GM18951 (cell line): ENCODE data around the gene AP1AR.
"Not testable (repeated sequence)": the region's sequence is repeated elsewhere in the genome, so short reads cannot be mapped to it uniquely, and the experiment has no call there.

Experiments used
- POLR2A ChIP-seq: IDR thresholded peaks from 4 replicates; pipeline ENCODE4 v1.6.1; 2011; ENCODE audit warnings: mild to moderate bottlenecking; ENCODE audit not compliant: insufficient read length, insufficient read depth; ENCODE audit errors: extremely low read depth
- in situ Hi-C: fragments of 300-500 bp; cut with MboI; formaldehyde crosslinking; loops from one replicate; pipeline ENCODE4 v1.12.0; 2022; ENCODE audit warnings: low sequenced_read_pairs, mixed read lengths, inconsistent platforms; ENCODE audit not compliant: unreplicated experiment

AP1AR gene

GRCh38 chr4:112231779-112232713, at the start of gene AP1AR:
Gene AP1AR, plus strand, starts transcription at chr4:112231787. Its CDS starts 305 bp downstream, at chr4:112232092.
- TF ChIP-seq POLR2A, result peak; percentile 80
- in situ Hi-C loops, result loop anchor here (5.0 kb wide), 1 partner anchor 130 kb away; no protein-coding TSS in a partner anchor

GRCh38 chr4:112182604-112183003, 49.0 kb upstream of the AP1AR start:
- TF ChIP-seq POLR2A, result no peak
- in situ Hi-C loops, result no loop called here

DNA sequence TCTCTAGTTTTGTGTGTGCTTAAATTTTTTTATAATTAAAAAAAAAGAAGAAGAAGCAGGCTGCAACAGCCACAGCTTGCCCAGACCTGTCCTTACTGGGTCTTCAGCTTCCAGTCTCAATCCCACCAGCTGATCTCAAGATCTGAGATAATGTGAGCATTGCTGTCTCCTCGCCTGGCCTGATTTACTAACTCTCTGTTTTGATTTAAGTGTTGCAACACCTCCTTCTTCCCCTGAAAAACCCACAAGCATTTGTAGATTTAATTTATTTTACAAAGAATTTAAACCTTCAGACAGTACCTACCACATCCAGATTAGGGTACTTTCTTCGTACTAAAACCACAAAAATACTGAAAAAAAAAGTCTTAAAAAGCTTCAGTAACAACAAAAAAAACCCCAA, 48.3 kb upstream of the AP1AR start:
- TF ChIP-seq POLR2A, result no peak
- in situ Hi-C loops, result no loop called here

DNA sequence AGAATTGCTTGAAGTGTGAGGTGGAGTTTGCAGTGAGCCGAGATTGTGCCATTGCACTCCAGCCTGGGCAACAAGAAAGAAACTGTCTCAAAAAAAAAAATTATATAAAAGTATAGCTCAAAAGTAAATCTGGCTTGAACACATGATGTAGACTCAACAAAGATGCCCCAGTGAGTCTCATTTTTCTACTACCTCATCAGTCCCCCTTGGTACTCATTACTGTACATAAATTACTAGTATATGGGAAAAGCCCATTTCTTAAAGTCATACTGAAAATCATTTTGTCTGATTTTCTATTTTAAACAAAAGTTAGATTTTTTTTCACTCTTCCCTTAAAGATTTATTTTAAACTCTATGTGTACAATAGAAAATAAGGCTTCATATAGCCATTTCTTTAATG, 47.1 kb upstream of the AP1AR start:
- TF ChIP-seq POLR2A, result no peak
- in situ Hi-C loops, result no loop called here

GRCh38 chr4:112185334-112185733, 46.3 kb upstream of the AP1AR start:
- TF ChIP-seq POLR2A, result no peak
- in situ Hi-C loops, result no loop called here

- TF ChIP-seq POLR2A, result no peak
- in situ Hi-C loops, result no loop called here
Observed at GRCh38 chr4:112185740-112186670, 45.6 kb upstream of the AP1AR start.

- no peak for TF ChIP-seq POLR2A
- in situ Hi-C loops, result no loop called here
Observed at GRCh38 chr4:112189754-112190153, 41.8 kb upstream of the AP1AR start.

GRCh38 chr4:112190684-112191083, 40.9 kb upstream of the AP1AR start:
- TF ChIP-seq POLR2A, result no peak
- in situ Hi-C loops, result no loop called here

DNA sequence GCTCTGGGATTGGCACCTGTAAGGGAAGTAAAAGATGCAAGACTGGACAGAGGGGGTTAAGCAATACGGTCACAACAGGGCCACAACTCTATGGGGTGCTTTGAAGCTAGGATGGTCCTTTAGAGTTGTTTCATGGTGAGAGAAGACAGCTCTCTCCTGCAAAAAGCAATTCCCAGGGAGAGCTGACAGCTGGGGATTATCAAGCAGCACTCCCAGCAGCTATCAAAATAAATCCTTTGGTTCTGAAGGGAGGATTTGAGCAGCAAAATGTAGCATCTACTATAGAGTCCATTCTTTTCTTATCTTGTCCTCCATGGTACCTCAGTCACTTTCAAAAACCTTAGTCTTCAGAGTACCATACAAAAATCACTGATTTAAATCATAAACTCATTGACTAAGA, 35.1 kb upstream of the AP1AR start:
- in situ Hi-C loops, result no loop called here
- no peak for TF ChIP-seq POLR2A

- in situ Hi-C loops, result no loop called here
- TF ChIP-seq POLR2A, result no peak
Observed at GRCh38 chr4:112199041-112199440, 32.5 kb upstream of the AP1AR start.

- no peak for TF ChIP-seq POLR2A
- in situ Hi-C loops, result no loop called here
Observed at GRCh38 chr4:112201915-112202505, 29.6 kb upstream of the AP1AR start.

DNA sequence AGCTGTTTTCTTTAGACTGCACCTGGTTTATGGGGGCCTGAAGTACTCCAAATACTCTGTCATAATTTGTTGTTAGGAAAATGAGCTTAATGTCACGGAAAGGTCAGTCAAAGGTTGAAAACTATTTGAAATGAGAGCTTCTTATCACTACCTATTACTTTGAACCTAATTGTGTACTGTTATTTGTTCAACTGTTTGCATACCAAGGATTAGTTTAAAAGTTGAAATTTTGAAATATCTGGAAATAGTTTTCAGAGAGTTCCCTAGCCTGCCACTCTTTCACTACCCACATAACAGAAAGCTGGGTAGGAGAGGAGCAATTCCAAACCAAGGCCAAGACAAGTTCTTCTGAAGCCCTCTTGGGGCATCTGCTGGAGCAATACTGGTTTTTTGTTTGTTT, 28.0 kb upstream of the AP1AR start:
- in situ Hi-C loops, result no loop called here
- TF ChIP-seq POLR2A, result no peak

DNA sequence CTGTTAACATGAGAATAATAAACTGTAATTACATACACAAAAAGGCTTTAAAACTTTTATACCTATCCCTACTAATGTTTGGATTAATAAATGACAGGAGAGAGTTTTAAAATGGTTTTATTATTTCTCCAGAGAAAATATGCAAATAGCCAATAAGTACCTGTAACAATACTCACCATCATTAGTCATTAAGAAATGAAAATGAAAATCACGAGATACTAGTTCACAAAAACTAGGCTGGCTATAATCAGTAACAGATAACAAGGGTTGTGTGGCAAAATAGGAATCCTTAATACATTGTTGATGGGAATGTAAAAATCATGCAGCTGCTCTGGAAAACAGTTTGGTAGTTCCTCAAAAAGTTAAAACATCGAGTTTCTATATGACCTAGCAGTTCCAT, 25.2 kb upstream of the AP1AR start:
- TF ChIP-seq POLR2A, result no peak
- in situ Hi-C loops, result no loop called here

GRCh38 chr4:112208137-112209095, 23.2 kb upstream of the AP1AR start:
- in situ Hi-C loops, result not testable (repeated sequence)
